ENCODE results near the gene LRRC52.

- TF ChIP-seq CTCF (IDR thresholded peaks at IDR 0.05; ENCODE audit: insufficient read depth, low read length, poor library complexity, severe bottlenecking) (no peak), EZH2phosphoT487 (conservative IDR thresholded peaks at IDR 0.05; ENCODE audit: low read length) (no peak)
Observed at GRCh38 chr1:165544996-165545395, 1.2 kb downstream of the LRRC52 start.
